GM18526 (cell line): ENCODE measurements around the gene PPP1R14B.

Source experiments
- POLR2A ChIP-seq: IDR thresholded peaks from 3 replicates; pipeline ENCODE4 v1.6.1; 2011; ENCODE audit not compliant: insufficient read length; ENCODE audit errors: extremely low read depth

PPP1R14B gene, protein sequence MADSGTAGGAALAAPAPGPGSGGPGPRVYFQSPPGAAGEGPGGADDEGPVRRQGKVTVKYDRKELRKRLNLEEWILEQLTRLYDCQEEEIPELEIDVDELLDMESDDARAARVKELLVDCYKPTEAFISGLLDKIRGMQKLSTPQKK

GRCh38 chr11:64246871-64247728 is at the start of gene PPP1R14B:
PPP1R14B (minus strand) TSS chr11:64246943; CDS start chr11:64246673, 270 bp downstream.
- peak; percentile 35 for TF ChIP-seq POLR2A

DNA sequence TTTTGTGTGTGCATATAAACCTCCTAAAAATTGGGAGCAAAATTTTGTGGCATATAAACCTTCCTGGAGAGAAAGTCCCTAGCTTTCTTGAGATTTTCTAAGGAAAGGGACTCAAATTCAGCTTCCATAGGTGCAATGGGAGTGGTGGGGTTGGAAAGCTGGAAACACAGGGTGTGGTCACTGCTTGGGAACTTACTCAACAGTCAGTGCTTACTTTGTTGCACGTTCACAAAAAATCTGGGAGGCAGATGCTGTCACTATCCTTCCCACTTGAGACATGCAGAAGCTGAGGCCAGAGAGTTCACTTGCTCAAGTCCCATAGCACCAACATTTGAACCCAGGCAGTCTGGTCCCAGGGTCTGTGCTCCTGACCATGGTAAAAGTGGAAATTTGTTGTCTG is 49.5 kb upstream of the PPP1R14B start:
- no peak for TF ChIP-seq POLR2A

DNA sequence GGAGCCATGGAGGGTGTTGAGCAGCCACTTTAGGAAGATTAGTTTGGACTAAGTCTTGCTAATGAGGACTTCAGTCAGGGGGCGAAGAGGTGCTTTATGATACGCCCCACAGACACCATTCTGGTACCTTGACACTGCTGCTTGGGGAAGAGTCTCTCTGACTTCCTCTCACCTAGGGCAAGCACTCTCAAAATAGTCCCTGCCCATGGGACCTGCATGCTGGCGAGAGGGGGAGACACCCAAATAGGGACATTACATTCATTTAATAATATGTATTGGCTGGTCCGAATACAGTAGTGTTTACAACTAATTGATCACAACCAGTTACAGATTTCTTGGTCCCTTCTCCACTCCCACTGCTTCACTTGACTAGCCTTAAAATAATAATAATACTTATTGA is 49.0 kb upstream of the PPP1R14B start:
- TF ChIP-seq POLR2A = no peak

DNA sequence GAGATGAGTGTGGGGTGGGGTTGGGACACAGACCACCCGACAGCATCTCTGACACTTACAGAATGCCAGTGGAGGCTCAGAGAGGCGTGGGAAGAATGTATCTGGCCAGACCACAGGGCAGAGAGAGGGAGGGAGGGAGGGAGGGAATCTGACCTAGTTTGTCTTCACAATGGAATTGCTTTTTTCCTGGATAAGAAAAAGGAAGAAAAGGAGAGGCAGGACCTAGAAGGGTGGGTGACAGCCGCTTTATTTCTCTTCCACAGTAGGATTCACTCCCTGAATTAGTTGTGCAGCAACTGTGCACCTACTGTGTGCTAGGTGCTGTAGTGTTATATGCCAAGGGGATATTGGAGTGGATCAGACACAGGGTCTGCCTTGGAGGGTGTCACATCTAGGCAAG is 48.0 kb upstream of the PPP1R14B start:
- TF ChIP-seq POLR2A = no peak

DNA sequence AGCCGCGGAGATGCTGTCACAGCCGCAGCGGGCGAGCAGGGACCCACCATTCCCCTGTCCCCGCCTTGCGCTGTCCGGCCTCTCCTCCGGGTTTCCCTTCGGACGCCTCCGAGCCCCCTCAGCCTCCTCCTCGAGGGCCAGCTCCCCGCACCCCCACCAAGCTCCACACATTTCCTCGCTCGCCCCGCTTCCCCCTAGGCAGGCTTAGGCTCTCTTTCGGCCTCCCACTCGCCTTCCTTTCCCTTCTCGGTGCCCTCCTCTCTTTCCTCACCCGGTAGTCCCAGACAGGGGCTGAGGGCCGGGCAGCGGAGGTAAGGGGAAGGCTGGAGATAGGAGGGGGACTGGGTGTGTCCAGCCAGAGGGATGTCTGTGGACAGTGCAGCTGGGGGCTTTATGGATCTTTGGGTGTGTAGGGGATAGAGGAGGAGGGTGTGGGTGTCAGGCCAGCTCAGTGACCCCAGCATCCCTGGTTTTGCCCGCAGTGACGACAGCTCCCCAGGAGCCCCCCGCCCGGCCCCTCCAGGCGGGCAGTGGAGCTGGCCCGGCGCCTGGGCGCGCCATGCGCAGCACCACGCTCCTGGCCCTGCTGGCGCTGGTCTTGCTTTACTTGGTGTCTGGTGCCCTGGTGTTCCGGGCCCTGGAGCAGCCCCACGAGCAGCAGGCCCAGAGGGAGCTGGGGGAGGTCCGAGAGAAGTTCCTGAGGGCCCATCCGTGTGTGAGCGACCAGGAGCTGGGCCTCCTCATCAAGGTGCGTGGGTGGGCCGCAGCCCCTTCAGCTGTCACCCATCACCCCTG is 45.9 kb upstream of the PPP1R14B start:
- TF ChIP-seq POLR2A = no peak

DNA sequence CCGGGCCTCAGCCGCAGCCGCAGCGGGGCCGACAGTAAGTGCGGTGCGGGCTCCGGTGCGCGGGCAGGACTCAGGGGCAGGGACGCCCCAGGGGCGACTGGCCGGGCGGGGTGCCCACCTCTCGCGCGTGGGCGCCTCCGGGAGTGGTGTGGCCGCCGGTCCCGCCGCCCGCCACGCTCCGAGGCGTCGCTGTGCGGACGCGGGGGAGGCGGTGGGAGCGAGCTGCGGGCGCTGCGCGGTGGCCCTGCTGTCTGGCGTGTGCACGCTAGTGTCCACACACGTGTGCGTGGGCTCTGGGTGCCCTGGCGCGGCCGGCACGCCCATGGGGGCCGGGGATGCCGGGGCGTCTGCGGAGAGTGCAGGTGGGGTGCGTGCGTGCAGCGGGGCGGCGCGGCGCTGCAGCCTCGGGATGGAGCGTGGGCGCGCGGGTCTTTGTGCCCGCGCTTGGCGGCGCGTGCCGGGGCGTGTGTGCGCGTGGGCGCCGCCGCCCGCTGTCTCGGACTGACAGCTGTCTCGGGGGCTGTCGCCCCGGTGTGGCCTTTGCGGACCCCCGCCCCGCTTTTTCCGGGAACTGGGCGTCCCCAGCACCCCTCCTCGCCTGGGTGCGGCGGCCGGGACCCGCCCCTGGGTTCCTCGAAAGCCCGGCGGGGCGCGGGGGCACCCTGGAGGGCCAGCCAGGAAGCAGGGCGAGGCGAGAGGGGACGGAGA is 45.2 kb upstream of the PPP1R14B start:
- no peak for TF ChIP-seq POLR2A

DNA sequence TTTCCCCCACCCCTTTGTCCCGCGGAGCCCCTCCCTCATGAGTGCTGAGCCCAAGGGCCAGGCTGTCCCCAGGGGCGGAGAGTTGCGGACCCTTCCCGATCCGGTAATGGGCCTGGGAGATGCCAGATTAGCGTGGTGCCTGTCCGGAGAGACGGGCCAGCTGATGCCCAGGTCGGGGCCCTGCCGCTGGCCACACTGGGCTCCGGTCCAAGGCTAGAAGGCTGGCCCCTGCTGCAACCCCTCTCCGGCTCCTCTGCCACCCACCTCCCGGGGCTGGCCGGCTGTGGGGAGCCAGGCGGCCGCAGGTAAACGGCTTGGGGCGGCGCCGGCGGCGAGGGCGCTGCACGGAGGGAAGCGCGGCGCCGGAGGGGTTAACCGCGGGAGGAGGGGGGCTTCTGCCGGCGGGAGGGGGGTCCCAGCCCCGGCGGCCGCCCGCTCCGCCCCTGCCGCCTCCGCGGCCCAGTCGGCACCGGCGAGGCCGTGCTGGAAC is 44.6 kb upstream of the PPP1R14B start, which contains the start of gene KCNK4:
KCNK4 (plus strand) TSS at position 41 of the 490 bp plus-strand sequence. CDS start 1,717 bp downstream, outside the sequence.
- TF ChIP-seq POLR2A = no peak

DNA sequence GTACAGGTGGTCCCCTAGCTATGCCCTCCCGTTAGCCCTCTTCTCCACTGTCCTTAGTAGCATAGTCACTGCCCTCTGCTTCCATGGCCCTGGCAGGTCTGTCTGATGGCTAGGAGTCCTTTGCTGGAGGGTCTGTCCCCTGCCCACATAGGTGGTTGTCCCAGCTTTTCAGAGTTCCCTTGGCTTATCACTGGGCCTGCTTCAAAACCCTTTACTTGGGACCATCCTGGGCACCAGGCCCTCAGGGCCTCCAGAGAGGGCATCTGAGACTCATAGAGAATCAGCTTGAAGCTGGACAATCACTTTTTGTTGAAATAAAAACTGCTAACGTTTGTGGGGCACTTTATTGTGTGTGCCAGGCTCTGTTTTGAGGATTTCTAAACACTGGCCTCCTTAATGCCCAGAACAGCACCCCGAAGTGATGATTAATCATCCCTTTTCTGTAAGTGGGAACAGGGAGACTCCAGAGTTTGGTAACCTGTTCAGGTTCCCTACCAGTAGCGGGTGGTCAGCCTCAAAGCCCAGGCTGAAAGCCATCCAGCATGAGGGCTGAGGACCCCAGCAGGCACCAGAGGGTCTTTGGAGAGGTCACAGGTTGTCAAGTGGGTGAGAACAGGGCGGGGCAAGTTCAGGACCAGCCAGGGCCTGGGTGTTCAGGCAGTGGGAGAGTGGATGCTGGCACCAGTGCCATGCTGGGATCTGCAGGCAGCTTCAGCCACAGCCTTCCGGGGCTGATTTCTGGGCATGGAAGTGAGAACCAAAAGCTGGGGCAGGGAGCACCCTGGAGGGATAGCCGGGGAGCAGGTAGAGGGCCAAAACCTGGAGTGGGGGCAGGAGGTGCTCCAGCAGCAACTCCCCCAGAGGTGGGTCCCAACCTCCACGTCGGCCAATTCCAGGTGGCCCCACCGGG is 43.9 kb upstream of the PPP1R14B start:
- TF ChIP-seq POLR2A = no peak

DNA sequence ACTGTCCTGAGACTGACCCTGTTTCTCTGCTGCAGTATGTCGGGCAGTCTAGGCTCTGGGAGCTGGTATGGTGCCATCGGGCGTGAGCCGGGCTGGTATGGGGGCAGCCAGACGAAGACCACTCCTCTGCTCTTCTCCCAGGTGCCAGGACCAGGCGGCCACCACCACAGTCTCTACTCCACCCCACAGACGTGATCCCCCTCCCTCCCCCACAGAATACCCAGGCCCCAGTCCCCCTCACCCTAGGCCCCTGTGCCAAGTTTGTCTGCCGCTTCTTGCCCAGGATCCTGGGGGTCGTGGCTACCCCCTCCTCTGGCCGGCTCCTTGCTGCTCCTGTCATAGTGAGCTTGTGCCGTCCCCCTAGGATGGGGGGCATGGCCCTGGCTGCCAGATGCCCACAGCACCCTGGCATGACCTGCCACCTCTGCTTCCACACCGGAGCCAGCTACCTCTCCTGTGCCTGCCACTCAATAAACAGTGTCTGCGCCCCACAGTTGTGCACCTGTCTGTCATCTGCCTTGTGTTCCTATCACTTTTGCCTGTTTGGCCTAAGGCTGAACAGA is 42.3 kb upstream of the PPP1R14B start:
- no peak for TF ChIP-seq POLR2A

DNA sequence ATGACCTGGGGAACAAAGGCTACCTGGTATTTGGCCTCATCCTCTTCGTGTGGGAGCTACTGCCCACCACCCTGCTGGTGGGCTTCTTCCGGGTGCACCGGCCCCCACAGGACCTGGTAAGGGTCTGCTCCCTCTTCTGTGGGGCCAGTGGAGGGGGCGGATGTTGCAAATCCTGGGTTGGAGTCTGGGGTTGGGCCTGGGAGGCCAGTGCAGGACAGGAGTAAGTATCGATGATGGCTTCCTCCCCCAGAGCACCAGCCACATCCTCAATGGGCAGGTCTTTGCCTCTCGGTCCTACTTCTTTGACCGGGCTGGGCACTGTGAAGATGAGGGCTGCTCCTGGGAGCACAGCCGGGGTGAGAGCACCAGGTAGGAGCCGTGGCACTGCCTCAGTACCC is 41.6 kb upstream of the PPP1R14B start:
- no peak for TF ChIP-seq POLR2A

GRCh38 chr11:64287676-64288352 is 41.1 kb upstream of the PPP1R14B start:
- no peak for TF ChIP-seq POLR2A

GRCh38 chr11:64286801-64287159 is 40.0 kb upstream of the PPP1R14B start:
- TF ChIP-seq POLR2A = no peak
